NK-92 treated with Interleukin-12 subunit alpha and Interleukin-12 subunit beta, amount 100 ng/mL, for 24 hours (cell line): ENCODE results near the gene ITLN2.
"Not testable (repeated sequence)": the region's sequence is repeated elsewhere in the genome, so short reads cannot be mapped to it uniquely, and the experiment has no call there.

Experiments
- DNase-seq: peaks from one replicate; lab custom pipeline; 2025; lab: John Stamatoyannopoulos, UW

The ITLN2 gene

DNA sequence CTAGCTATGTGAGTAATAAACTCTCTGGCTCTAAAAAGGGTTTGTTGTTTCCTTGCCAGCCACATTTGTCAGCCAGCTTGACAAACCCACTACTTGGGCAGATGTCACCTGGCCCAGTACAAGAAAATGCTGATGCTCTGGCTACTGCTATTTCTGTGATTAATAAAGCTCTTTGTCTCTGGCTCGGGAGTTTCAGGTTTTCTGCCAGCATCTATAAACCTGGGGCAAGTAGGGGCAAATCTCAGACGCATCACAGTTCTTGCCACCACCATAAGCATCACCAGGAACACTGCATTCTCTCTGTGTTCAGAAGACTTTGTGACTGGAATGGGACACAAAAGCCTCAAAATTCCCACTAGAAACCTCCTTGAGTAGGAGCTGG is 2.5 kb downstream of the ITLN2 start:
- DNase-seq: no peak

GRCh38 chr1:160951443-160952128 is 3.0 kb downstream of the ITLN2 start:
- peak; percentile 38 for DNase-seq

- no peak for DNase-seq
Observed at GRCh38 chr1:160950657-160951056, 4.0 kb downstream of the ITLN2 start.

DNA sequence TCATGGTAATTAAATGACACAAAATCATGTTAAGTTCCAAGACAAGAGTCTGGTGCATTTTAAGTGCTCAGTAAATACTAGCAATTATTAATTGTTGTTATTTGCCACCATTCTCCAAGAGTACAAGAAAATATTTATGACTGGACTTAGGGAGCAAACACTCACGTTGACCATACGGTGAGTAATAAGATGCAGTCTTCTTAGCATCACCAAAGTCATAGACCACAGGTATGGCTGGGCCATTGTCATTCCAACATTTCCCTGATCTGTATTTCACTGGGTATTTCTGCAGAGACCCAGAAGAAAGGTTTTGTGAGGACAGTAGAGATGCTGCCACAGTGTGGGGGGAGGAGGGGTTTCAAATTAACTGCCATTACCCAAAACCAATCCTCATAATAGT is 4.7 kb downstream of the ITLN2 start:
- DNase-seq: no peak

- not testable (repeated sequence) for DNase-seq
Observed at GRCh38 chr1:160949216-160949880, 5.3 kb downstream of the ITLN2 start.

DNA sequence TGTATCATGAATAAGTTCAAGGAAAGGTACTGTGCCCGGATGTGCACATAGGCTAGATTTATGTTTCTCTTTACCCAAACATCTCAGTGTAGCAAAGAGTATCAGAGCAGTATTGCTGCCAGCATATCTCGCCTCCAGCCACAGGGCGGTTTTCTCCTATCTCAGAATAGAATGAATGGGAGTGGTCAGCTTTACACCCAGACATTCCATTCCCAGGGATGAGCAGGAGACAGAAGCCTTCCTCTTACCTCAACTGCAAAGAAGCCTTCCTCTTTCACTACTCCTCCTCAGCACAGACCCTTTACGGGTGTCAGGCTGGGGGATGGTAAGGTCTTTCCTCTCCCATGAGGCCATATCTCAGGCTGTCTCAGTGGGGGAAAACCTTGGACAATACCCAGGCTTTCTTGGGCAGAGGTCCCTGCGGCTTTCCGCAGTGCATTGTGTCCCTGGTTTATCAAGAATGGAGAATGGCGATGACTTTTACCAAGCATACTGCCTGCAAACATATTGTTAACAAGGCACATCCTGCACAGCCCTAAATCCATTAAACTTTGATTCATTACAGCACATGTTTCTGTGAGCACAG is 7.3 kb downstream of the ITLN2 start:
- not testable (repeated sequence) for DNase-seq

- not testable (repeated sequence) for DNase-seq
Observed at GRCh38 chr1:160945881-160946280, 8.7 kb downstream of the ITLN2 start.

DNA sequence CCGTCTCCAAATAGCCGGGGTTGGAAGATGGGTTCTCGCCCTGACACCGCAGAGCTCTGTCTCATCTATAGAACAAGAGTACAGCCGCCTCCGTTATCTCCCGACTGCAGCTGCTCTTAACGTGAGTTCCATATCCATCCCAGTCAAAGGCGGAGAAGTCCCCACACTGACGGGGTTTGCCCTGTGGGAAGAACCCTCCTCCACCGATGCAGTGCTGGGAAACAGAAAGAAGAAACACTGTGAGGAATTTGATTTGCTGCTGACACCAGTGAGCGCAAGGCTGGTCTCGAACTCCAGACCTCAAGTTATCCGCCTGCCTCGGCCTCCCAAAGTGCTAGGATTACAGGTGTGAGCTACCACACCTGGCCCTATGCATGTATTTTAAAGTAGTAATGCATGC is 9.5 kb downstream of the ITLN2 start:
- DNase-seq: no peak

- no peak for DNase-seq
Observed at GRCh38 chr1:160942926-160943325, 11.7 kb downstream of the ITLN2 start.

GRCh38 chr1:160936666-160937065 is 17.9 kb downstream of the ITLN2 start:
- not testable (repeated sequence) for DNase-seq

DNA sequence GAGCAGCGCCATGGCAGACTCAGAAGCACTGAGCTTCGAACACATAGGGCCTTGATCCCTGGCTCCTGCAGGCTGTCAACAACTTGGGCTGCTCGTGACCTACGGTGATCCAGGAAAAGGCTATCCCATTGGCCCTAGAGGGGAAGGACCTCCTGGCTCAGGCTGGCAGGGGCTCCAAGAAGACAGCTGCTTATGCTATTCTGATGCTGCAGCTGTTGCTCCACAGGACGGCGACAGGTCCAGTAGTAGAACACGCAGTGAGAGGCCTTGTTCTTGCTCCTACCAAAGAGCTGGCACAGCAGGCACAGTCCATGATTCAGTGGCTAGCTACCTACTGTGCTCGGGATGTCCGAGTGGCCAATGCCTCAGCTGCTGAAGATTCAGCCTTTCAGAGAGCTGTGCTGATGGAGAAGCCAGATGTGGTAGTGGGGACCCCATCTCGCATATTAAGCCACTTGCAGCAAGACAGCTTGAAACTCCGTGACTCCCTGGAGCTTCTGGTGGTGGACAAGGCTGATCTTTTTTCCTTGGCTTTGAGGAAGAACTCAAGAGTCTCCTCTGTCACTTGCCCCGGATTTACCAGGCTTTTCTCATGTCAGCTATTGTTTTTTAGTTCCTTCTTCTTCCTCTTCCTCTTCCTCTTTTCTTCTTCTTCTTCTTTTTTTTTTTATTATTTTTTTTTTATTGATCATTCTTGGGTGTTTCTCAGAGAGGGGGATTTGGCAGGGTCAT is 18.9 kb downstream of the ITLN2 start:
- DNase-seq: no peak

GRCh38 chr1:160933305-160933704 is 21.3 kb downstream of the ITLN2 start:
- DNase-seq: not testable (repeated sequence)

GRCh38 chr1:160925652-160926244 is 28.9 kb downstream of the ITLN2 start:
- no peak for DNase-seq

DNA sequence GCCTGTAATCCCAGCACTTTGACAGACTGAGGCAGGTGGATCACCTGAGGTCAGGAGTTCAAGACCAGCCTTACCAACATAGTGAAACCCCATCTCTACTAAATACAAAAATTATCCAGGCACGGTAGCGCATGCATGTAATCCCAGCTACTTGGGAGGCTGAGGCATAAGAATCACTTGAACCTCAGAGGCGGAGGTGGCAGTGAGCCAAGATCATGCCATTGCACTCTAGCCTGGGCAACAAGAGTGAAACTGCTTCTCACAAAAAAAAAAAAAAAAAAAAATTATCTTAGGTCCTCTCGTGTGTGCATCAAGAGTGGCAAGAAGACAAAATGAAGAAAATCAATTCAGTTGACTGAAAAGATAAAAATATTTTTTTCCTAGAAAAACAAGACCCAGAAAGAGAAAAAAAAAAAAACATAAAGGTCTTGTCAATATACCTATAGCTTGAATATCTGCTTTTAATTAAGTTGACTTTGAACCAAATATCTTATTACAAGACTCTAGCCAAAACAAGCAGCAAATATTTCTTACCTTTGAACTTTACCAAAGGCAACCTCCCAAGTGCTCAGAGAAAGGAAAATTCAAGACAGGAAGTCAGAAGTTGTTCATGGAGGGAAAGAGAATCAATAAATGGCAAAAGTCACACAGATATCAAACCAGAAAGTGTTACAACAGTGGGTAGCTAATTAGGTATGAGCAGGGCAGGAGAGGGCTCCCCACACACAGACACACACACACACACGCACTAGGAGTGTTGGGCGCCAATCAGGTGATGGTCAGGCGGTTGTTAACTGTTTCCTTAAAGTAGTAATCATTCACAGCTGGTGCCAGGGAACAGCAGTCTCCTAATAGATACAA is 29.6 kb downstream of the ITLN2 start:
- DNase-seq: no peak

GRCh38 chr1:160916666-160917065 is 37.9 kb downstream of the ITLN2 start:
- DNase-seq: no peak

DNA sequence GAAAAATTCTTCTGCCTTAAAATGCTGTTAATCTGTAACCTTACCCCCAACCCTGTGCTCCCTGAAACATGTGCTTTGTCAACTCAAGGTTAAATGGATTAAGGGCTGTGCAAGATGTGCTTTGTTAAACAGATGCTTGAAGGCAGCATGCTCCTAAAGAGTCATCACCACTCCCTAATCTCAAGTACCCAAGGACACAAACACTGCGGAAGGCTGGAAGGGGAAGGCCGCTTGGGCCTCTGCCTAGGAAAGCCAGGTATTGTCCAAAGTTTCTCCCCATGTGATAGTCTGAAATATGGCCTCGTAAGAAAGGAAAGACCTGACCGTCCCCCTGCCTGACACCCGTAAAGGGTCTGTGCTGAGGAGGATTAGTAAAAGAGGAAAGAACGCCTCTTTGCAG is 41.4 kb downstream of the ITLN2 start:
- DNase-seq: not testable (repeated sequence)

DNA sequence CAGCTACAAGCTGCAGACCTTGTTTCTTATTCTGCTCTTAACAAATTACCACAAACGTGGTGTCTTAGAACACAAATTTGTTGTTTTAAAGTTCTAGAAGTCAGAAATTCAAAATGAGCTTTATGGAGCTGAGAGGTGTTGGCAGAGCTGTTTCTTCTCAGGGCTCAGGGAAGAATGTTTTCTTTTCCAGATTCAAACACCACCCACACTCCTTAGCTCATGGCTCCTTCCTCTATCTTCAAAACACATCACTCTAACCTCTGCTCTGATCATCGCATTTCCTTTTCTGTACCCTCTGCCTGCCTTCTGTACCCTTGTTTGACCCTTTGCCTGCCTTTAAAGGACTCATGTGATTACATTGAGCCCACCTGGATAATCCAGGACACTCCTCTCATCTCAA is 42.7 kb downstream of the ITLN2 start:
- no peak for DNase-seq

DNA sequence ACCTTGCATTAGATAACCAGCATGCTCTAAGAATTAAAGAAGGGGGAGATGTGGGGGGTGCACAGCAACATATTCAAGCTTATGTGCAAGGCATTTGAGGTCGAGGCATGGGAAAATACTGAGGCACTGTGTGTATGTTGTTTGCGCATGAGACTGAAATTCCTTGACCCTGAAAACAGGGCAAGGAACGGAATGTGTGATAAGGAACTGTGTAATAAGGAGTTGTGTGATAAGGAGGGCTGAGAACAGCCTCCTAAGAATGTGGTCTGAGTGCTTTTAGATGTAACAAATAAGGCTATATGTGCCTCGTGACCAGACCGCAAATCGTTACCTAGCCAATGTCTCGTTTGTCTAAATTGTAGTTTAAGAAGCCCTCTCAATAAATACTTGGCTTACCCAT is 43.2 kb downstream of the ITLN2 start:
- no peak for DNase-seq

- no peak for DNase-seq
Observed at GRCh38 chr1:160910170-160910750, 44.3 kb downstream of the ITLN2 start.

GRCh38 chr1:160907976-160908375 is 46.6 kb downstream of the ITLN2 start:
- DNase-seq: no peak

- no peak for DNase-seq
Observed at GRCh38 chr1:160905617-160905989, 49.0 kb downstream of the ITLN2 start.
